HG03103 (cell line): Measurements from ENCODE around the gene EYA2.

Source experiments
- ATAC-seq: cut with Tn5 transposase; IDR thresholded peaks from one replicate; pipeline ENCODE4 v1.9.1; 2021; ENCODE audit warnings: low read depth; ENCODE audit not compliant: unreplicated experiment

EYA2 gene

DNA sequence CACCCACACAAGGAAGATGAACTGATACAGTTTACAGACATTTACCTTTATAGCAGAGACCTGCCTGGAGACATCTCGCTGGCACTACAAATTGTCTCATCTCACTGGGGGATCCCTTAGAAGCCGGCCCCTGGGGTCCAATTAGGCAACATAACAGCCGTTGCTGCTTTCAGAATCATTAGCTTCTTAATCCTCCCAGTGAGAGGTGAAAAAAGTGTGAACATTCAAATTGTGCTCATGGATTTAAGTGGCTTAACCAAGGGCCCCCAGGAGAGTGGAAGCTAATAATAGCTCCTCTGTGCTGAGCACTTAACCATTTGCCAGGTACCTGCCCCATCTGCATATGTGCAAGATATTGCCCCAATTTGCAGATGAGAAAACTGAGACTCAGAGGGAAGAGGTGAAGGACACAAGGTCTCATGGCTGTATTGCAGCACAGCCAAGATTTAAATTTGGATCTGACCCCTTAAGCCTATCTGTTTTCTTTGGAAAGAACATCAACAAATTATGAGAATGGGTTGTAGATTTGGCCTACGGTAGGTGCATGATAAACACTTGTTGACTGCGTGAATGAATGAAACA, 101.0 kb downstream of the EYA2 start:
- ATAC-seq, result no peak

DNA sequence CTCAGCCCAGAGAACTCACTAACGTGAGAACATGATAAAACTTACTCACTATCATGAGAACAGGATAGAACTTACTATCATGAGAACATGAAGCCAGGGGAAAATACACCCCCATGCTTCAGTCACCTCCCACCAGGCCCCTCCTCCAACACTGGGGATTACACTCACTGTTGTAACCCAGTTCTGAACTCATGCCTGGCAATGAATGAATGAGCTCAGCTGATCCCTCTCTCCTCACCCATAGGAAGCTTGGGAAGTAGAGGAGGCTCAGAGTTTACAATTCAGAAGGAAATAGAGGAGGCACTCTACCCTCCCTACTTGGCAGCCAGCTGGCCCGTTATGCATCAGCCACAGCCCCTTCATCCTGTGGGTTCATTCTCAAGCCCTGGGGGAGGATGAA, 102.5 kb downstream of the EYA2 start:
- ATAC-seq, result no peak

DNA sequence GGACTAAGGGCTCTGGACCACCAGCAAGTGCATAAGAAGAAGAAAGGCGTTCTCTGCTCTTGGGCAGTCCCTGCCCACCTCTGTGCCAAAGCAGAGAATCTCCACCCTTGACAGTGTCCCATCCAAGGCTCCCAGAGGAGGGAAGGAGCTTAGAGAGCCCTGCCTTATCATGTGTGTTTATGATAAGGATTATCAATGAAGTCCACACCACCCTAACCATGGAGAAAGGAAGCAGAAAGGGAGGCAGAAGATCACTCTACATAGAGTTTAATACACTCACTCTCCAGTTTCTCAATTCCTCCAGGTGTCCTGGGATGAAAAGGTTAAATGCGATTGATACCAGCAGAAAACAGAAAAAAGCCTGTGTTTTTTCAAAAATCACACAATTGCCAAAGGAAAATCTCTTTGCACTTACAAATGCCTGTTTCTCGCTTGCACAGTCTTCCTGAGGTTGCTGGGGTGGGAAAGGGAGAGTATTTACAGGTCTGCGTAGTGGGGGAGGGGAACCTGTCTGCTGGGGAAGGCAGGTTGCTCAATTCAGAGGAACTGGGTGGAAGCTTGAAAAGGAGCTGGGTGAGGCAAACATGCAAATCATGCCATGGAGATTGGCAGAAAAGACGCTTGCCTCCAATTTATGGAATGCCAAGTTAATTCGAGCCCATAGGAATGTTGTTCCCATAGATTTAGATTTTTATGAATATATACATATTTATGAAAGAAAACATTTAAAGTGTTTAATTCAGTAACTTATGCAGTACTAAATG, 104.0 kb downstream of the EYA2 start:
- ATAC-seq, result no peak

DNA sequence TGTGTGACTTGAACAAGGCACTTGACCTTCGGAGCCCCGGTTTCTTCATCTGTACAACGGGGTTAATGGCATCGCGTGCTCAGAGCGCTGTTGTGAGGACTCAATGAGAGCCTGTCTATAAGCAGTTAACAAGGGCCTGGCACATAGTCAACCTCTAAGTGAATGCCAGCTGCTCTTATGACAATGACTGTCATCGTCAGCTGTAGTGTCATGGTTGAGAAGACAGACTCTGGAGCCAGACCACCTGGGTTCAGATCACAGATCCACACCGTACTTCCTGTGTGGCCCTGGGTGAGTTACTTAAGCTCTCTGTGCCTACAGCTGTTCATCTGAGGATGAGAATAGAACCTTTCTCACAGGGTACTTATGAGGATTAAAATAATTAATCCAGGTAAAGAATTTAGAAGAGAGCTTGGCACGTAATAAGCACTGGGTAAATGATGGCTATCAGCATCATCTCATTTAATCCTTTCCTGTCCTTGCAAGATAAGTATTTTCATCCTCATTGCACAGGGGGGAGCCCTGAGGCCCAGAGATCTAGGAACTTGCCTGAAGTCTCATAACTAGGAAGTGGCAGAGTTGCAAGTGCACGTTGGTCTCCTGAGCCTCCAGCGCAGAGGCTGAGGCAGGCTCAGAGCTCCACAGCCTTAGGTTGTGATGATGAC, 105.3 kb downstream of the EYA2 start:
- ATAC-seq, result no peak

DNA sequence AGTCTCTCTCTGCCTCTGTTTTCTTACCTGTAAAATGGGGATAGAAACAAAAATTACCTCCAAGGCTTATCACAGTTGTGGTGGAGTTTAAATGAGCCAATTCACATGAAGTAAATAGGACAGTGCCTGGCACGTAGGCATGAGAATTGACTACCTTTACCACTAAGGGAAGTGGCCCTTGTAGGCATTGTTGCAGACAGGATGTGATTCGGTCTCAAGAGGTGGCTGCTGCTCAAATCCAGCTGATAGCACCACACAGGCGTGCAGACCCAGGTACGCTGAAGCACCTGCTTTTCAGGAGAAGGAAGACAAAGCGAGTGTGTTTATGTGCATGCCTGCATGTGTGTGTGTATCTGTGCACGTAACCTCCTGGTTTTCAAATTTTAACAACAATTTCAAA, 108.6 kb downstream of the EYA2 start:
- ATAC-seq, result no peak

DNA sequence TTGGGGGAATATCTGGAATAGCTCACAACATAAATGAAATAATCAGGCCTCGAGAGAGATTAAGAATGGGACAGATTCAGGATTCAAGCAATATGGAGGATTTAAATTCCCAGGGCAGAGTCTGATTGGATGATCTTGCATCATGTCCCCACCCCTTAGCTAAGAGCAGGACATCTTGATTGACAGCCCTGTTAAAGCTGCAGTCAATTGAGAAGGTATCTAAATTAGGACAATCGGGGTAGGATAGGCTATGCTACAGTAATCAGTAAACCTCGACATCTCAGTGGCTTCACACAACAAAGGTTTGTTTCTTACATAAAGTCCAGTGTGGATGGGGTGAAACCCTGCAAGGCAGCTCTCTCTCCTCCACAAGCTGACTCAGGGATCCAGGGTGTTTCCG, 109.5 kb downstream of the EYA2 start:
- no peak for ATAC-seq

DNA sequence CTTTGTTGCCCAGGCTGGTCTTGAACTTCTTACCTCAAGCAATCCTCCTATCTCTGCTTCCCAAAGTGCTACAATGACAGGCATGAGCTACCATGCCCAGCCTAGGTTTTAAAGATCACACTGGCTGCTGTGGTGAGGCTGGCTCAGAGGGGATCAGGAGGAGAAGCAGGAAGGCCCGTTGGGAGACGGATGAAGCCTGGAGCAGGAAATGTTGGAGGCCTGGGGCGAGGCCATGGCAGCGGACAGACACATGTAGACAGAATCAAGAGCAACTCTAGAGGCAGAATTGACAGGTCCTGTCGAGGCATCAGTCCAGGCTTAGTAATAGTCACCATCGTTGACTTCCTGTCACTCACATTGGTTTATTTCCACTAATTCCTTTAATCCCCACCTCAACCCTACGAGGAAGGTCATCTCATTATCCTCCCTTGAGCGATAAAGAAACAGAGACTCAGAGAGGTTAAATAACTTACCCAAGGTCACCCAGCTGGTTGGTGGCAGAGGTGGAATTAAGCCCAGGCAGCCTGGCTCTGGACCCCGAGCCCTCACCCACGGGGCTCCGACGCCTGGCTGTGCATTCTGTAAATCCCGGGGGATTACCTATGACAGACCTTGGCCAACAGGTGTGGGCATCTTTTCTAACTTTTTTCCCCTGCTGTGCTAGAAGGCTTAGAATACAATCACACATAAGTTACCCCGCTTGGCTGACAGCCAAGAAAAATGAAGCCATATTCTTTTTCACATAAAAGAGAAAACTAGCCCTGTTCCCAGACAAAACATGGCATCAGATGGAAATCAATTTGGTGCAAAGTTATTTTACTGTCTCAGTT, 113.4 kb downstream of the EYA2 start:
- no peak for ATAC-seq

DNA sequence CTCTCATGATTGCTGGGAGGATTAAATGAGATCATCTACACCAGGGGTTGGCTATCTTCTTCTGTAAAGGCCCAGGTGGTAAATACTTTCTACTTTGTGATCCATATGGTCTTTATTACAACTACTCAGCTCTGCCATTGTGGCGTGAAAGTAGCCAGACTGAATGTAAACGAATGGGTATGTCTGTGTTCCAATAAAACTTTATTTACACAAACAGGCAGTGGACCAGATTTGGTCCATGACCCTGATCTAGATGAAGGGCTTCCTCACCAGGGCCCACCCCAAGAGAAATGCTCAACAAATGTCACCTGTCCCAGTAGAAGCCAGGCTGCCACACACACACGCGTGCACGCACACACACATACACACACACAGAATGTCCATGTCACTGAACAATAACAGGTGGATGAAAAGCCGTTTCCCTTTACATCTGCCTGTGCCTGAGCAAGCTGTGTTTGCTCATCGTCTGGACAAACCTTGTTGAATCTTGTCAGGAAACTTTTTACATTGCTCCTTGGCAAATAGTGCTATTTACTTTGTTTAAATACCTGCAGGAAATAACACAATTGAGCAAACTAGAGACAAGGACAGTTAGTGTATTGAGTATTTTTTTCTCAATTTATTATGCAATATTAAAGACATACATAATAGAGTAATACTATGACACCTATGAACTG, 114.3 kb downstream of the EYA2 start:
- no peak for ATAC-seq

DNA sequence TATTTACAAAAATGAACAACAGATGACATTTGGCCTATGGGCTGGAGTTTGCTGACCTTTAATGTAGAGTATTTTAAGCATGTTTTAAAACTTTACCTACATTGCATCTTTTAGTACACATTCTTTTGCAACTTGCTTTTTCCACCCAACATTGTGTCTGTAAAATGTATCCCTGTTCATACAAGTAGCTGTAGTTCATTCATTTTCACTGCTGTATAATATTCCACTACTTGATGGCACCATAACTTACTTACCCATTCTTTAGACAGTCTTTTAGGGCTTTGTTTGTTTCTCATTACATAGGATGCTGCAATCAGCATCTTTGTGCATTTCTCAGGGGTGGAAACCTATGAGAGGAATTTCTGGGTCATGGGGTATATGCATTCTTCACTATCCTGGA, 115.1 kb downstream of the EYA2 start:
- ATAC-seq, result no peak

DNA sequence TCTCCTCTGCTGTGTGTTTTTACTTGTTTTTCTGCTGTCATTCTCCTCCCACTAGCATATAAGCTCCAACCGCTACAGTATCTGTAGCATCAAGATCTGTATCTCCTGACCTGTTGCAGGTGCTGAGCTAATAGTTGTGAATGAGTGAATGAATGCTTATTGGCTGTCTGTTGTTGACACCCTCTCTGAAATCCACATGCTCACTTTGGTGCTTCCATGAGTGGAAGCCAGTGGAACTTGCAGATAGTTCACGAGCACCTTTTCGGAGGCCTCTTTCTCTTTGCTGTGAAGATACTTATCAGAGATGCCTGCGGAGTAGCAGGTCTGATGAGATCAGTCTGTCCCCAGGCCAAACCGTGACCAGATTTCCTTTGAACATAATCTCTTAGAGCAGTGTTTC, 117.3 kb downstream of the EYA2 start:
- no peak for ATAC-seq

DNA sequence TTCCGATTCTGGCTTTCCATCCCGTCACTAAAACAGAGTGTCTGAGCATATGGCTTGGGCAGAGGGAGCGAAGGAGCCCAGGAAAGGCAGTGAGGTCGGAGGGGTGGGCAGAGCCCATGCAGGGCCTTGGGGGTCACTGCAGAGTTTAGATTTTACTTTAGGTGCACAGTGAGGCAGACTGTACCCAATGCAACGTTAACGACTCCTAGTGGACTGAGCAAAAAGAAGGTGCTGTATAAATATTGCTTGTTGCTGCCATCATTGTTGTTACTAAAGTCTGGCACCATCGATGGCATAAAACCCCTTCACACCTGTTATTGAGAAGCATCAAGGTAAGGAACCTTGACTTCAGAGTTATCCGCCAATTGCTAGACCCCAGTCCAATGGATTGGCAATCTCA, 119.0 kb downstream of the EYA2 start:
- no peak for ATAC-seq

DNA sequence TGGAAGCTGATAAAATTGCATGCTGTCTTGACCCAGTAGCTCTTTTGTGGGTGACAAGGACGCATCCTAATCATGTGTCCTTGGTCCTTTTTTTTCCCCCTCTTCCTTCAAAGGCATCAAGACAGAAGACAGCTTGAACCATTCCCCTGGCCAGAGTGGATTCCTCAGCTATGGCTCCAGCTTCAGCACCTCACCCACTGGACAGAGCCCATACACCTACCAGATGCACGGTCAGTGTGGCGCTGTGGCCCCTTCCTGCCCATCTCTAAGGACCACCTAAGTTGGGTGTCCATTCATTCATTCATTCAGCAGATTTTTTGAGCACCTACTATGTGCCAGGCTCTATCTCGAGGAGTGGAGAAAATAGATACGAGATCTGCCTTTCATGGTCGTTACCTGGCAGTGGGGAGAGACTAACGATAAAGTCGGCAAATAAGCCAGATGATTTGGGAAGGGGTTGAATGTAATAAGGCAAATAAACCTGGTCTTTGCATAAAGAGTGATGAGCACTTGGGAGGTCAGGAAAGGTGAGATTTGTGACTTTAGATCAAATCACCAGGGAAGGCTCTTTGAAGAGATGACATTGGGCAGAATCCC, 121.5 kb downstream of the EYA2 start:
- no peak for ATAC-seq

DNA sequence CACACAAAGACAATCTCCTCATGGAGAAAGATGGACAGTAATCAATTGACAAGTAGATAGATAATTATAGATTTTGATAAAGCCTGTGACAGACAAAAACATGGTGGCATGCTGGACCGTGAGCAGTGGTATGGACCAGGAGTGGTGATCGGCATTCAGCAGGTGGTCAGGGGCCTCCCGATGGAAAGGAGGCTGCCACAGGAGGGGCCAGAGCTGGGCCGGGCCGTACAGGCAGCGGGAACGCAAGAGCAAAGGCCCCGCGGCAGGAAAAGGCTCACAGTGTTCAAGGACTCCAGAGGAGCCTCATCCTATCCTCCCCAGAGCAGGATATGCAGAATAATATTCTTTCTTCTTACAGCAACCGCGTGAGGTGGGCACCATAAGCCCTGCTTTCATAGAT, 123.7 kb downstream of the EYA2 start:
- ATAC-seq, result no peak

DNA sequence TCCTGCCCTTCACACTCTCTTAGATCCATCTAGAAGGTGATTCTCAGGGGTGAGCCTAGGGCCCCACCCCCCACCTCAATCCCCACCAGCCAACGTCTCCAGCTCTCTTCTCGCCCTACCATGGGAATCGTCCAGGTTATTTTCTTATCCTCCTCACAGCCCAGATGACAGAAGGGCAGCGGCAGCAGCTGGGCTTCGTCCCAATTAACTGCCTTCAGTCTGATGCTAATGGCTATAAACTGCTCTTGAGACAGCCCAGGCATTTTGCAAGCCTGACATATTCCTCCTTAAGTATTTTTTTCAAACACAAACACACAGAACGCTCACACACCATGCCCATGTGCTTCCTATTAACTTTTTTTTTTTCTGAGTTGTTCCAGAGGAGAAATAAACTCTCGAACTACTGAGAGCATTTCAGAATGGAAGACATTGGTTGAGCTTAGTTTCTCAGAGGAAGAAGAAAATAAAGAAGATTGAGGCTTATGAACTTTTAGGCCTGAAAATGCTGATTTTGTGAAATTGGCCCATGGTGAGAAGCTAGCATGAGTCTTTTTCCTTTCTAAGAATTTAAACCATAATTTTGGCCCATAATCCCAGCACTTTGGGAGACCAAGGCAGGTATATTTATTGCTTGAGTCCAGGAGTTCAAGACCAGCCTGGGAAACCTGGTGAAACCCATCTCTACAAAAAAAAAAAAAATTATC, 124.6 kb downstream of the EYA2 start:
- no peak for ATAC-seq

DNA sequence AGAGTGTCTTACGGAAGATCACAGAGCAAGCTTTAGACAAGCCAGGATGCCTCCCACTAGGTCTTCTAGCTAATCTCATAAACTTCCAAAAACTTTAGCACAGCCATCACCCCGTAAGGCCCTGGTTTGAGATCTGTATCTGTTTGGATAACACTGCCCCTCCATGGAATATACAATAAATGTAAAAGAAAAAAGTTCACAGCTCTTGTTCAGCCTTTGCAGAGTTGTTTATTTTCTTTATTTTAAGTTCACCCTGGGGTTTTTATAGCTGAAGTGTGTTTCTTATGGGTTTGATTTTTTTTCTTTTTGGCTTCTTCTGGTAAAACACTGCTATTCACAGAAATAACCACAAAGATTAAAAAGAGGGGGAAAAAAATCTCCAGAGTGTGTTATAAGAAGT, 125.6 kb downstream of the EYA2 start:
- ATAC-seq, result no peak

DNA sequence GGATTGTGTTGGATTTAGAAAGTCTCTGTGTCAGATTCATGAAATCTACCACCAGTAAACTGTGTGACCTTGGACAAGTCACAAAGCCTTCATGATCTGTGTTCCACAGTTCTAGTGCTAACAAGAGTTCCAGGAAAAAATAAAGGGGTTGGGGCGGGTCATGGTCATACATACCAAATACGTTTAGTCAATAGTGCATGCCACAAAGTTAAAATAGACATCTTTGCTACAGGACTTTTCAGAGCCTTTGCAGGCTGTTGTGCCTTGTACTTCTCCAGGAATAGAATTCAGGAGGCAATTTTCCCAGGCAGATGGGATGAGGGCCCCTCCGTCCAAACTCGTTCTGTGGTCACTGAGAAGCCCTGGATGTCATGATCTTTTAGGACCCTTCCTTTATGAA, 127.2 kb downstream of the EYA2 start:
- ATAC-seq, result no peak

DNA sequence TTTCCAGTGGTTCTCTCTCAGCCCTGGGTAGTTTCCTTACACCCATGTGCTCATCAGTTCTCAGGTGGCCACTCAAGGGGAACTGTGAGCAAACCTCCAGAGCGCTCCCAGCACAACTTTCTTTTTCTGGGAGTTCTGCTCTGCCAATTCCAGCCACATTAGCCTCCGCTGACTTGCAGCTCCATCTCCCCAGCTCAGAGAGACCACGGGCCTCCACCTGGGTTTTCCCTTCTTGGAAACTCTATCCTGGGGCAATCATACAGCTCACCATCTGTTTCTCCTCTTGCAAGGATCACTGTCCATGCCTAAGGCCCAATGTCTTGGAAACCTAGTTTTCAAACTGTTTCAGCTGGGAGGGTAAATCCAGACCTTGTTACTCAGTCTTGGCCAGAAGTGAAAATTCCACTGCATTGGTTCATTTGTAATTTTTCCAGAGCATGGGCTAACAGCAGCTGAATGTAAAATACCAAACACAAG, 129.9 kb downstream of the EYA2 start:
- ATAC-seq, result no peak

DNA sequence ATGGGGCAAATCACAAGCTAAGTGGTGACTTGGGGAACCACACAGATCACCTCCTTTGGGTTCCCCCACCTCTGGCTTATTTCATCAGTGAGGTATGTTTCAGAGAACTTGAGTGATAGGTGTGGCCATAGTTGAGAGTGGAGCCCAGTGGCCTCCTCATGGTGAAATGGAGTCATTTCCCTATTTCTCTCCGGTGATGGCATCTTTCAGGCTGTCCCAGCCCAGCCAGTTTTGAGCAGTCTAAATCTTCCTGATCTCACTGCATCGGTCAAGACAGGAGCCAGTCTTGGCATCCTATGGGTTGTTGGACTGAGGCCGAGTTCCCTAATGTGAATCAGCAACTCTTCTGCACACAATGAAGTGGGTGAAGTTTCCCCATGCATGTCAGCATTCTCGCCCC, 132.4 kb downstream of the EYA2 start:
- ATAC-seq, result no peak

DNA sequence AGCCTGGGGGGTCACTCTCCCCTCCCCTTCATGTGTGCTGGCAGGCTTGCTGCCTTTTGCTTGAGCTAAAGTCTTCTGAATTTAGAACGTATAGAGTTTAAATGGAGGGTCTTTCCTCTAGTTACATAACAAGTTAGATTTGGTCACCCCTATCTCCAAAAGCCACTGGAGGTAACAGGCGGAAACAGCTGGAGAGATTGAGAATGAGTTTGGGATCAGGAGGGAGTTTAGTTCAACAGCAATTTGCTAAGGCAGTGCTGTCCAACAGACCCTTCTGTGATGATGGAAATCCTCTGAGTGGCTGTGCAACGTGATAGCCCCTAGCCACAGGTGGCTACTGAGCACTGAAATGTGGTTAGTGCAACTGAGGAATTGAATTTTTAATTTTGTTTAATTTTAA, 132.8 kb downstream of the EYA2 start:
- ATAC-seq, result no peak

DNA sequence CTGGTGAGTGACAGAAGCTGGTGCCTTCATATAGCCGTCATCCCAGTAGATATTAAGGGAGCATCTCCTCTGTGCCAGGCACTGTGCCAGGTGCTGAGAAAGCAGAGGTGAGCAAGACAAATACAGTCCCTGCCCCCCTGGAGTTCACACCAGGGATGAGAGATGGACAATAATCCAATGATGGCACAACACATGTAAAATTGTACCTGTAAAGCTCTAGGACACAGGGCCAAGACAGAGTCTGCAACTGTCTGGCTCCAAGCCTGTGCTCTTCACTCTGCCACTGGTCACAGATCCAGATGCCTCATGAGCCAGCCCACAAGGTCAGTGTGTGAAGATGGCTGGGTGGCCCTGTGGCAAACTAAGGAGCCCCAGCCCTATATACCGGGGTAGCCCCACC, 133.8 kb downstream of the EYA2 start:
- ATAC-seq, result no peak
